SK-N-MC (cell line): Measurements from ENCODE around the gene STK11.

Experiments used
- EZH2 ChIP-seq: fragments of 200-600 bp; sonication (generic); IDR thresholded peaks from one replicate; pipeline ENCODE4 v1.6.1; 2017; ENCODE audit warnings: antibody characterized with exemption
- POLR2AphosphoS5 ChIP-seq: IDR thresholded peaks from 2 replicates; pipeline ENCODE4 v1.6.1; 2012; ENCODE audit warnings: mild to moderate bottlenecking, low read depth, low read length, borderline replicate concordance

- TF ChIP-seq POLR2AphosphoS5 (no peak), EZH2 (no peak)
Measured at GRCh38 chr19:1265615-1266128, 60.1 kb downstream of the STK11 start.
